ENCODE data around the gene NFE2L1.
A peak's percentile ranks its signal among the peaks of the same experiment; 100 is the strongest.
"Not testable (repeated sequence)": the region's sequence is repeated elsewhere in the genome, so short reads cannot be mapped to it uniquely, and the experiment has no call there.

NFE2L1 gene

GRCh38 chr17:48027322-48027981 is 20.7 kb upstream of the NFE2L1 start:
- peaks cover 32% of the 10 kb centered on the region for H3K27me3 Mint-ChIP-seq
- H3K36me3 Mint-ChIP-seq (ENCODE audit: low read depth) = no peaks in the 10 kb centered on the region
- peaks cover 46% of the 10 kb centered on the region for H3K4me1 Mint-ChIP-seq (ENCODE audit: low read depth)
- intact Hi-C loops (cut with micrococcal nuclease) = loop anchor here (10.0 kb wide), 2 partner anchors 347 to 587 kb away; partner anchors contain the start of genes HOXB7 and HOXB8
- no peak overlapping the region for H3K4me3 Mint-ChIP-seq
- peak overlapping the region; percentile 5 for H3K27ac Mint-ChIP-seq
- no peaks in the 10 kb centered on the region for H3K9me3 Mint-ChIP-seq

- Mint-ChIP-seq H3K27me3 (peaks cover 43% of the 10 kb centered on the region), H3K4me1 (ENCODE audit: low read depth) (peaks cover 34% of the 10 kb centered on the region), H3K27ac (no peak overlapping the region), H3K4me3 (no peak overlapping the region), H3K36me3 (ENCODE audit: low read depth) (no peaks in the 10 kb centered on the region), H3K9me3 (no peaks in the 10 kb centered on the region)
- intact Hi-C loops (cut with micrococcal nuclease) = loop anchor here (10.0 kb wide), 2 partner anchors 346 to 586 kb away; partner anchors contain the start of genes HOXB7 and HOXB8
These were observed 19.4 kb upstream of the NFE2L1 start for GRCh38 chr17:48028736-48029135.

- intact Hi-C loops (cut with micrococcal nuclease) = no loop called here
- Mint-ChIP-seq H3K4me1 (ENCODE audit: low read depth) (peaks cover 17% of the 10 kb centered on the region), H3K27ac (no peak overlapping the region), H3K36me3 (ENCODE audit: low read depth) (no peaks in the 10 kb centered on the region), H3K4me3 (no peak overlapping the region), H3K9me3 (no peaks in the 10 kb centered on the region), H3K27me3 (peaks cover 46% of the 10 kb centered on the region)
These were observed 17.6 kb upstream of the NFE2L1 start for GRCh38 chr17:48030531-48030930.

- H3K27me3 Mint-ChIP-seq = peaks cover 52% of the 10 kb centered on the region
- H3K27ac Mint-ChIP-seq = no peak overlapping the region
- intact Hi-C loops (cut with micrococcal nuclease) = no loop called here
- H3K4me3 Mint-ChIP-seq = no peak overlapping the region
- H3K4me1 Mint-ChIP-seq (ENCODE audit: low read depth) = peaks cover 10% of the 10 kb centered on the region
- H3K36me3 Mint-ChIP-seq (ENCODE audit: low read depth) = no peaks in the 10 kb centered on the region
- H3K9me3 Mint-ChIP-seq = no peaks in the 10 kb centered on the region
These were observed 16.2 kb upstream of the NFE2L1 start for GRCh38 chr17:48031966-48032365.

- H3K9me3 Mint-ChIP-seq; H3K27ac Mint-ChIP-seq; H3K36me3 Mint-ChIP-seq (ENCODE audit: low read depth); intact Hi-C loops (cut with micrococcal nuclease); H3K4me3 Mint-ChIP-seq: not testable (repeated sequence)
- Mint-ChIP-seq H3K4me1 (ENCODE audit: low read depth) (peaks cover 18% of the 10 kb centered on the region), H3K27me3 (peaks cover 65% of the 10 kb centered on the region)
These were observed 13.4 kb upstream of the NFE2L1 start for GRCh38 chr17:48034734-48035133.

- Mint-ChIP-seq H3K4me1 (ENCODE audit: low read depth) (peaks cover 22% of the 10 kb centered on the region), H3K4me3 (peak overlapping the region; percentile 80), H3K36me3 (ENCODE audit: low read depth) (no peaks in the 10 kb centered on the region), H3K9me3 (no peaks in the 10 kb centered on the region), H3K27me3 (peaks cover 62% of the 10 kb centered on the region), H3K27ac (no peak overlapping the region)
- intact Hi-C loops (cut with micrococcal nuclease) = no loop called here
These were observed 11.5 kb upstream of the NFE2L1 start for GRCh38 chr17:48036693-48037035.

- Mint-ChIP-seq H3K27ac (peak within 1 kb of the TSS; percentile 52), H3K27me3 (peaks cover 59% of the 10 kb centered on the region), H3K9me3 (no peaks in the 10 kb centered on the region), H3K4me1 (ENCODE audit: low read depth) (peaks cover 22% of the 10 kb centered on the region), H3K36me3 (ENCODE audit: low read depth) (no peaks in the 10 kb centered on the region), H3K4me3 (peak within 1 kb of the TSS; percentile 80)
- intact Hi-C loops (cut with micrococcal nuclease) = no loop called here
These were observed 10.9 kb upstream of the NFE2L1 start, which contains the start of gene COPZ2 for GRCh38 chr17:48037036-48037837. TSS of gene COPZ2 (minus strand) at chr17:48037797. CDS start at chr17:48037777, 20 bp downstream.

GRCh38 chr17:48037838-48038323 is 10.3 kb upstream of the NFE2L1 start:
- Mint-ChIP-seq H3K9me3 (no peaks in the 10 kb centered on the region), H3K4me1 (ENCODE audit: low read depth) (peaks cover 22% of the 10 kb centered on the region), H3K27me3 (peaks cover 61% of the 10 kb centered on the region), H3K27ac (no peak overlapping the region), H3K4me3 (peak overlapping the region; percentile 76), H3K36me3 (ENCODE audit: low read depth) (no peaks in the 10 kb centered on the region)
- intact Hi-C loops (cut with micrococcal nuclease) = no loop called here

- no peak overlapping the region for H3K27ac Mint-ChIP-seq
- intact Hi-C loops (cut with micrococcal nuclease) = no loop called here
- H3K4me1 Mint-ChIP-seq (ENCODE audit: low read depth) = peaks cover 22% of the 10 kb centered on the region
- H3K9me3 Mint-ChIP-seq = no peaks in the 10 kb centered on the region
- H3K36me3 Mint-ChIP-seq (ENCODE audit: low read depth) = no peaks in the 10 kb centered on the region
- H3K4me3 Mint-ChIP-seq = no peak overlapping the region
- H3K27me3 Mint-ChIP-seq = peaks cover 54% of the 10 kb centered on the region
These were observed 9.5 kb upstream of the NFE2L1 start for GRCh38 chr17:48038687-48039086.

- peaks cover 15% of the 10 kb centered on the region for H3K36me3 Mint-ChIP-seq (ENCODE audit: low read depth)
- no peaks in the 10 kb centered on the region for H3K9me3 Mint-ChIP-seq
- peaks cover 30% of the 10 kb centered on the region for H3K4me1 Mint-ChIP-seq (ENCODE audit: low read depth)
- H3K4me3 Mint-ChIP-seq = no peak overlapping the region
- H3K27me3 Mint-ChIP-seq = peaks cover 32% of the 10 kb centered on the region
- intact Hi-C loops (cut with micrococcal nuclease) = no loop called here
- no peak overlapping the region for H3K27ac Mint-ChIP-seq
These were observed 5.0 kb upstream of the NFE2L1 start for GRCh38 chr17:48043176-48043575.

- Mint-ChIP-seq H3K9me3 (no peaks in the 10 kb centered on the region), H3K4me1 (ENCODE audit: low read depth) (peaks cover 34% of the 10 kb centered on the region), H3K4me3 (no peak overlapping the region), H3K36me3 (ENCODE audit: low read depth) (peaks cover 26% of the 10 kb centered on the region), H3K27me3 (peaks cover 16% of the 10 kb centered on the region), H3K27ac (no peak overlapping the region)
- intact Hi-C loops (cut with micrococcal nuclease) = no loop called here
These were observed 3.3 kb upstream of the NFE2L1 start for GRCh38 chr17:48044851-48045250.

GRCh38 chr17:48045316-48046001 is 2.7 kb upstream of the NFE2L1 start:
- H3K4me1 Mint-ChIP-seq (ENCODE audit: low read depth) = peaks cover 40% of the 10 kb centered on the region
- intact Hi-C loops (cut with micrococcal nuclease) = no loop called here
- peaks cover 31% of the 10 kb centered on the region for H3K36me3 Mint-ChIP-seq (ENCODE audit: low read depth)
- H3K9me3 Mint-ChIP-seq = no peaks in the 10 kb centered on the region
- no peak overlapping the region for H3K27ac Mint-ChIP-seq
- H3K4me3 Mint-ChIP-seq = no peak overlapping the region
- H3K27me3 Mint-ChIP-seq = peaks cover 13% of the 10 kb centered on the region

- intact Hi-C loops (cut with micrococcal nuclease) = no loop called here
- Mint-ChIP-seq H3K36me3 (ENCODE audit: low read depth) (peaks cover 39% of the 10 kb centered on the region), H3K27me3 (peaks cover 10% of the 10 kb centered on the region), H3K4me1 (ENCODE audit: low read depth) (peaks cover 46% of the 10 kb centered on the region), H3K9me3 (no peaks in the 10 kb centered on the region), H3K27ac (peak overlapping the region; percentile 64), H3K4me3 (no peak overlapping the region)
These were observed 1.9 kb upstream of the NFE2L1 start for GRCh38 chr17:48046296-48046695.
